GM12878 (cell line): Measurements from ENCODE around the gene ARHGEF7. TPM values are rescaled to one million over a fixed set of nuclear protein-coding genes. Genes with fewer than 3 reads are reported as not detected.

Experiments used
- ATAC-seq: fragments of 200-7000 bp; cut with Tn5 transposase; 3 replicates; pipeline ENCODE4 v1.9.1; 2020; ENCODE audit warnings: mild to moderate bottlenecking, moderate library complexity
- BruUV-seq: library from RNA; stranded (reverse); fragments of 400-500 nt; replicated peaks from 2 replicates; lab custom pipeline; 2021; lab: Mats Ljungman, UMichigan
- CTCF ChIA-PET: fragments of 300-600 bp; sonication (Branson Sonifier 250); formaldehyde crosslinking; extraction: SDS; loops from one replicate; lab custom pipeline; 2021; ENCODE audit warnings: inconsistent platforms; lab: Yijun Ruan, JAX
- POLR2A ChIA-PET: fragments of 350-600 bp; formaldehyde crosslinking; extraction: SDS; loops from one replicate; lab custom pipeline; 2021; ENCODE audit warnings: inconsistent platforms; lab: Charles Lee
- RAD21 ChIA-PET: fragments of 300-600 bp; sonication (Branson Sonifier 250); formaldehyde crosslinking; loops from one replicate; lab custom pipeline; 2023; ENCODE audit warnings: antibody characterized with exemption; ENCODE audit not compliant: unreplicated experiment; lab: Charles Lee
- SMC1A ChIA-PET: fragments of 300-600 bp; sonication (Branson Sonifier 250); formaldehyde crosslinking; loops from one replicate; lab custom pipeline; 2023; ENCODE audit not compliant: unreplicated experiment, uncharacterized antibody; lab: Charles Lee
- DNase-seq: peaks from one replicate; pipeline ENCODE4 v3.0.0-alpha.2; 2011; ENCODE audit warnings: low read depth, low spot score
- FAIRE-seq: peaks from 3 replicates; lab custom pipeline; 2011; peaks lifted over from hg19 to GRCh38; lab: Jason Lieb, UNC
- H2AFZ ChIP-seq: 2 replicates; pipeline ENCODE4 v1.6.0; 2011; ENCODE audit warnings: low read depth, low read length, control low read depth; ENCODE audit not compliant: control insufficient read depth
- H3K27ac ChIP-seq: 2 replicates; pipeline ENCODE4 v1.5.1; 2011; ENCODE audit warnings: control low read depth; ENCODE audit not compliant: control insufficient read depth, insufficient read depth
- H3K27me3 ChIP-seq, 2 experiments: replicated peaks in 1 of 2; 2 replicates each; pipeline versions ENCODE4 v1.6.0 to v1.6.1; 2011; ENCODE audit warnings: low read length in 1 of 2; ENCODE audit not compliant: control insufficient read depth in 2 of 2, insufficient read depth in 2 of 2
- H3K36me3 ChIP-seq, 2 experiments: 2 replicates each; pipeline ENCODE4 v1.5.1; 2011; ENCODE audit warnings: low read length in 1 of 2; ENCODE audit not compliant: control insufficient read depth in 2 of 2, insufficient read depth in 2 of 2
- H3K4me1 ChIP-seq: 2 replicates; pipeline ENCODE4 v1.6.1; 2011; ENCODE audit warnings: mild to moderate bottlenecking, low read length, moderate library complexity, mixed read lengths; ENCODE audit not compliant: control insufficient read depth, insufficient read depth
- H3K4me2 ChIP-seq: 2 replicates; pipeline ENCODE4 v1.6.0; 2011; ENCODE audit warnings: control low read depth; ENCODE audit not compliant: control insufficient read depth, insufficient read depth
- H3K4me3 ChIP-seq: fragments of 200-600 bp; sonication (generic); 2 replicates; pipeline ENCODE4 v1.5.1; 2016
- H3K79me2 ChIP-seq: 2 replicates; pipeline ENCODE4 v1.6.0; 2011; ENCODE audit warnings: low read length; ENCODE audit not compliant: control insufficient read depth, insufficient read depth
- H3K9ac ChIP-seq: 2 replicates; pipeline ENCODE4 v1.8.0; 2011; ENCODE audit warnings: low read length, control low read depth, mixed read lengths; ENCODE audit not compliant: control insufficient read depth, insufficient read depth
- H3K9me3 ChIP-seq: replicated peaks from 3 replicates; pipeline ENCODE4 v1.5.1; 2011; ENCODE audit warnings: mild to moderate bottlenecking, low read length; ENCODE audit not compliant: control insufficient read depth, insufficient read depth
- H4K20me1 ChIP-seq: 2 replicates; pipeline ENCODE4 v1.6.0; 2011; ENCODE audit not compliant: control insufficient read depth, insufficient read depth
- ASH2L ChIP-seq: fragments of 300-600, 200-600 bp; sonication (generic); IDR thresholded peaks from 2 replicates; pipeline ENCODE4 v1.6.1; 2017; ENCODE audit warnings: low read depth, mild to moderate bottlenecking, borderline replicate concordance
- BACH1 ChIP-seq: fragments of 450-650 bp; IDR thresholded peaks from 2 replicates; pipeline ENCODE4 v1.6.1; 2017; ENCODE audit warnings: mild to moderate bottlenecking, borderline replicate concordance
- CHD4 ChIP-seq: fragments of 200-600 bp; sonication (generic); IDR thresholded peaks from 2 replicates; pipeline ENCODE4 v1.6.1; 2016; ENCODE audit warnings: mild to moderate bottlenecking
- NR2F1 ChIP-seq: fragments of 450-650 bp; conservative IDR thresholded peaks from 2 replicates; pipeline ENCODE4 v1.6.1; 2017; ENCODE audit warnings: mild to moderate bottlenecking
- NRF1 ChIP-seq: conservative IDR thresholded peaks from 2 replicates; pipeline ENCODE4 v1.6.1; 2011; ENCODE audit warnings: mild to moderate bottlenecking, low read depth, low read length, improper control_type of control experiment
- PKNOX1 ChIP-seq: fragments of 450-650 bp; IDR thresholded peaks from 2 replicates; pipeline ENCODE4 v1.6.1; 2016; ENCODE audit warnings: mild to moderate bottlenecking
- RBBP5 ChIP-seq: fragments of 200-600 bp; sonication (generic); conservative IDR thresholded peaks from 2 replicates; pipeline ENCODE4 v1.6.1; 2016
- SIX5 ChIP-seq: IDR thresholded peaks from 2 replicates; pipeline ENCODE4 v1.6.1; 2011; ENCODE audit warnings: mild to moderate bottlenecking, low read depth, low read length, moderate library complexity; ENCODE audit not compliant: severe bottlenecking
- WGBS: methylation state at CpG from one replicate; pipeline ENCODE4 v1.1.6; 2016; ENCODE audit warnings: low lambda C conversion rate; ENCODE audit not compliant: insufficient replicate concordance, insufficient coverage; ENCODE audit errors: missing lambda C conversion rate; 5-methylcytosine and 5-hydroxymethylcytosine counted together
- in situ Hi-C: fragments of 300-500 bp; cut with MboI; formaldehyde crosslinking; loops from 9 replicates; pipeline ENCODE4 v1.14.3; 2018; ENCODE audit warnings: mixed read lengths
- intact Hi-C: fragments of 100-400 bp; cut with micrococcal nuclease; formaldehyde crosslinking; loops from one replicate; pipeline ENCODE4 v1.14.2; 2022; ENCODE audit not compliant: unreplicated experiment
- polyA plus RNA-seq, 11 experiments: library from polyadenylated mRNA; depleted of rRNA in 4 of 11; unstranded in 6 of 11; stranded (reverse) in 5 of 11; fragments of >200 nt; fragmentation: Nextera tagmentation in 4 of 11; fragmentation: Illumina TruSeq in 1 of 11; extraction: Ambion mirVana in 4 of 11; extraction: Trizol in 1 of 11; gene quantifications; 1 replicate in 1 of 11; 2 replicates in 10 of 11; pipeline versions ENCODE4 v1.2.1 to v1.2.3, GENCODE V29; 2011 to 2016; ENCODE audit warnings: inconsistent platforms in 2 of 11, missing spikeins in 2 of 11, low read depth in 1 of 11
- total RNA-seq, 4 experiments: library from RNA; depleted of rRNA in 3 of 4; stranded (reverse); fragments of >200 nt in 3 of 4; fragmentation: Illumina TruSeq in 1 of 4; extraction: Trizol in 1 of 4; gene quantifications; 2 replicates each; pipeline versions ENCODE4 v1.2.1 to v1.2.3, GENCODE V29; 2013 to 2021

The ARHGEF7 gene
- total and polyA plus RNA-seq, 10 of the 15 experiments (the other 5 are each of a cell fraction or from before 2014, with no cell fraction given), result 4.7 to 65.5 (median 36.6) TPM

- SMC1A ChIA-PET, result interaction anchor here (1.2 to 1.6 kb wide), 3 partner anchors 21 to 292 kb away, joined by 3 to 7 read pairs (median 4); no protein-coding TSS in a partner anchor
- Histone ChIP-seq H3K79me2 (peaks cover 68% of the 10 kb centered on the region), H3K27ac (no peak overlapping the region), H3K4me2 (no peak overlapping the region), H4K20me1 (peaks cover 5% of the 10 kb centered on the region; the same call in 1 of the 2 replicates), H3K36me3 (peaks cover 9 to 11% of the 10 kb centered on the region in 2 experiments; a peak in 3 of 4 replicates), H3K9me3 (no peaks in the 10 kb centered on the region), H3K9ac (no peak overlapping the region), H2AFZ (no peak overlapping the region), H3K4me3 (no peak overlapping the region), H3K4me1 (peaks cover 32% of the 10 kb centered on the region), H3K27me3 (no peaks in the 10 kb centered on the region)
- DNase-seq, result no peak
- 97% methylated on average over 12 of the region's 12 CpGs for WGBS
- RAD21 ChIA-PET, result no interaction called here
- TF ChIP-seq RBBP5 (no peak), CHD4 (no peak), SIX5 (no peak), ASH2L (no peak), PKNOX1 (no peak), NRF1 (no peak), BACH1 (no peak), NR2F1 (no peak)
- in situ Hi-C loops, result no loop called here
- intact Hi-C loops, result no loop called here
- BruUV-seq, result no TSS peak
- CTCF ChIA-PET, result interaction anchor here (1.2 to 1.5 kb wide), 2 partner anchors 44 to 48 kb away, joined by 4 read pairs; no protein-coding TSS in a partner anchor
- POLR2A ChIA-PET, result interaction anchor here (0.7 to 1.4 kb wide), 3 partner anchors 8 to 98 kb away, joined by 3 read pairs; no protein-coding TSS in a partner anchor
- no peak for FAIRE-seq
- no peak for ATAC-seq
Observed at GRCh38 chr13:111206148-111206547, 91.0 kb downstream of the ARHGEF7 start.
